Activated T-cell treated with anti-CD3 and anti-CD28 coated beads, Interleukin-2, amount 50 U/mL, for 4 hours (primary cell): Measurements from ENCODE around the gene SCYGR4. TPM values are rescaled to one million over a fixed set of nuclear protein-coding genes. Genes with fewer than 3 reads are reported as not detected.
"Not testable (repeated sequence)": the region's sequence is repeated elsewhere in the genome, so short reads cannot be mapped to it uniquely, and the experiment has no call there.

Experiments
- ATAC-seq, 2 donors: fragments of 200-7000 bp; cut with Tn5 transposase; one replicate each; pipeline ENCODE4 v1.10.0; 2021
- DNase-seq: peaks from one replicate; pipeline ENCODE4 v3.0.0-alpha.2; 2020
- H3K27me3 Mint-ChIP-seq: one replicate; pipeline ENCODE4 v1.8.0; 2021; ENCODE audit warnings: low read depth, mixed read lengths
- H3K36me3 Mint-ChIP-seq: one replicate; pipeline ENCODE4 v1.8.0; 2022; ENCODE audit warnings: mixed read lengths; ENCODE audit not compliant: insufficient read depth
- H3K4me1 Mint-ChIP-seq: one replicate; pipeline ENCODE4 v1.8.0; 2021; ENCODE audit warnings: low read depth, mixed read lengths
- H3K4me3 Mint-ChIP-seq: one replicate; pipeline ENCODE4 v1.8.0; 2021; ENCODE audit warnings: mild to moderate bottlenecking, moderate library complexity, mixed read lengths
- H3K9me3 Mint-ChIP-seq: one replicate; pipeline ENCODE4 v1.8.0; 2021; ENCODE audit warnings: mixed read lengths
- total RNA-seq, 3 donors: library from RNA; stranded (reverse); gene quantifications; one replicate each; pipeline ENCODE4 v1.2.1, GENCODE V29; 2021

SCYGR4 gene
- total RNA-seq, 3 donors from 2014 or later, result not detected

DNA sequence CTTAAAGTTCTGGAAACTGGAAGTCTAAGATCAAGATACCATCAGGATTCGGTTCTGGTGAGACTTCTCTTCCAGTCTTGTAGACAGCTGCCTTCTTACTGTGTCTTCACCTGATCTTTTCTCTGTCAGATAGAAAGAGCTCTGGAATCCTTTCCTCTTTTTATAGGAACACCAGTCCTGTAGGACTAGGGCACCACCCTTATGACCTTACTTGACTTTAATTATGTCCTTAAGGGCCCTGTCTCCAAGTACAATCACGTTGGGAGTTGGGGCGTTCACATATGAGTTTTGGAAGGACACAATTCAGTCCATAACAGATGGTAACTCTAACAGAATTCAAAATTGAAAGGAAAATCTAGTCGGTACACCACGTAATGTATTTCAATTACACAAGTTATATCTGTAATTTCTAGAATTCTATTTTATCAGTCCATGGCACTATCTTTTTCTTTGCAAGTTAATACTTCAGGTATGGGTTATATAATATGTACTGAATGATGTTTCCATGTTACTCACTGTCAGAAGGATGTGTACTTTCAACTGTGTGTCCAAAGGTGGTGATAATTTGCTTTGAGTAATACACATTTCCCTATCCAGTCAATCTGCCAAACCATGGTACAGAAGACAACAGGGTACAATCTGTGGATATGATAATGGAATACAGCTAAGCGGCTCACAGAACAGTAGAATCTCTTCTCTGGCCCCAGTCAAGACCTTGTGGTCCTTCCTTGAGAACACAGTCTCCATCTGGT, 48.1 kb downstream of the SCYGR4 start:
- no peak for DNase-seq
- Mint-ChIP-seq H3K27me3 (no peaks in the 10 kb centered on the region), H3K4me1 (no peaks in the 10 kb centered on the region), H3K4me3 (no peak overlapping the region), H3K36me3 (no peaks in the 10 kb centered on the region), H3K9me3 (no peaks in the 10 kb centered on the region)
- no peak for ATAC-seq

DNA sequence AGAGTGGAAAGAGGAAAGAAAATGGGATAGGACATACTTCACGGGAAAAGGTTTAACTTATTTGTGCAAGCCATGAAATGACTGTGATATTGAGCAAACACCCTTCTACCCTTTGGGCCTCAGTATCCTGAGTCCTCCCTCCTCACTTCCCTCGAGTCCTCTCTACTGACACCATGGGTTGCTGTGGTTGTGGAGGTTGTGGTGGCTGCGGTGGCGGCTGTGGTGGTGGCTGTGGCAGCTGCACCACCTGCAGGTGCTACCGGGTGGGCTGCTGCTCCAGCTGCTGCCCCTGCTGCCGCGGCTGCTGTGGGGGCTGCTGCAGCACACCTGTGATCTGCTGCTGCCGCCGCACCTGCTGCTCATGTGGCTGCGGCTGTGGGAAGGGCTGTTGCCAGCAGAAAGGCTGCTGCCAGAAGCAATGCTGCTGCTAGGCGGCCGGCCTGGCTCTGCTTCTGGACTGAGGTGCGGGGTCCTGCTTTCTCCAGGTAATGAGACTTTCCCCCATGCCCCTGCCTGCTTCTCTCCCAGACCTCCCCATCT, 49.4 kb downstream of the SCYGR4 start, which contains the start of gene SCYGR5:
Gene SCYGR5 (plus strand): TSS at position 174 of the 540 bp plus-strand sequence. CDS start 0 bp downstream, at position 174.
- not testable (repeated sequence) for ATAC-seq, H3K9me3 Mint-ChIP-seq, H3K36me3 Mint-ChIP-seq, H3K27me3 Mint-ChIP-seq, DNase-seq, H3K4me1 Mint-ChIP-seq, H3K4me3 Mint-ChIP-seq

Other genes with a start within 250 kb of the SCYGR4 start
- under 1 TPM in 1 of 3 donors, not detected in 2; 0.30 TPM for gene TM4SF20, start 238.2 kb upstream of the SCYGR4 start, total RNA-seq
- gene SCYGR1, start 229.5 kb upstream of the SCYGR4 start, total RNA-seq, result not detected
- gene AGFG1, start 145.3 kb upstream of the SCYGR4 start, total RNA-seq, result 100 to 1,000 TPM; 200 to 228 (median 213) TPM
- gene SCYGR2, start 18.6 kb upstream of the SCYGR4 start, total RNA-seq, result not detected
- gene SCYGR3, start 2.7 kb upstream of the SCYGR4 start, total RNA-seq, result not detected
- gene SCYGR5, start 49.3 kb downstream of the SCYGR4 start, total RNA-seq, result not detected
- not detected for gene SLC19A3, start 100.5 kb downstream of the SCYGR4 start, total RNA-seq
- gene SCYGR6, start 107.3 kb downstream of the SCYGR4 start, total RNA-seq, result not detected
- not detected for gene SCYGR7, start 110.8 kb downstream of the SCYGR4 start, total RNA-seq
- gene SCYGR8, start 128.4 kb downstream of the SCYGR4 start, total RNA-seq, result not detected
- 100 to 1,000 TPM in 2 of 3 donors, 10 to 100 TPM in 1; 23.1 to 141 (median 105) TPM for gene CCL20, start 196.3 kb downstream of the SCYGR4 start, total RNA-seq